T-cell (primary cell): ENCODE data around the gene LVRN. TPM values are rescaled to one million over a fixed set of nuclear protein-coding genes. Genes with fewer than 3 reads are reported as not detected.

ENCODE experiments used
- ATAC-seq, 4 experiments: fragments of 200-7000 bp in 3 of 4; fragments of 150-1000 bp in 1 of 4; cut with Tn5 transposase; replicated peaks in 1 of 4; 1 replicate in 3 of 4; 2 replicates in 1 of 4; pipeline ENCODE4 v1.10.0; 2021; ENCODE audit warnings: moderate library complexity in 3 of 4, mild to moderate bottlenecking in 2 of 4, moderate number of reproducible peaks in 1 of 4
- CTCF ChIA-PET, 2 donors: fragments of 300-600 bp; sonication (Branson Sonifier 250); formaldehyde crosslinking; loops; one replicate each; lab custom pipeline; 2022; ENCODE audit warnings: antibody characterized with exemption in 2 of 2; lab: Charles Lee
- POLR2A ChIA-PET, 2 donors: fragments of 300-600 bp; sonication (Branson Sonifier 250); formaldehyde crosslinking; loops; one replicate each; lab custom pipeline; 2022; ENCODE audit warnings: antibody characterized with exemption in 2 of 2; lab: Charles Lee
- DNase-seq, 35 experiments: peaks; one replicate each; pipeline versions ENCODE4 v3.0.0 to v3.0.0-alpha.2; 2013 to 2023
- H3K27ac ChIP-seq: one replicate; pipeline ENCODE4 v1.5.1; 2013; ENCODE audit warnings: low read length
- H3K27me3 ChIP-seq, 2 experiments: replicated peaks in 1 of 2; 1 replicate in 1 of 2; 2 replicates in 1 of 2; pipeline versions ENCODE4 v1.6.1 to v1.7.0; 2013; ENCODE audit warnings: low read length in 1 of 2, mixed read lengths in 1 of 2; ENCODE audit not compliant: control insufficient read depth in 2 of 2, insufficient read depth in 2 of 2; ENCODE audit errors: extremely low read depth in 1 of 2
- H3K36me3 ChIP-seq, 2 donors: 1 replicate in 1 of 2; 2 replicates in 1 of 2; pipeline versions ENCODE4 v1.6.1 to v1.7.0; 2013; ENCODE audit warnings: low read length in 1 of 2; ENCODE audit not compliant: control insufficient read depth in 2 of 2, insufficient read depth in 1 of 2; ENCODE audit errors: extremely low read depth in 1 of 2
- H3K4me1 ChIP-seq, 2 experiments: 1 replicate in 1 of 2; 2 replicates in 1 of 2; pipeline versions ENCODE4 v1.6.1 to v1.7.0; 2013; ENCODE audit warnings: low read length in 2 of 2, mixed read lengths in 1 of 2; ENCODE audit not compliant: insufficient read depth in 2 of 2, control insufficient read depth in 1 of 2; ENCODE audit errors: extremely low read depth in 1 of 2
- H3K4me3 ChIP-seq, 2 donors: 1 replicate in 1 of 2; 2 replicates in 1 of 2; pipeline versions ENCODE4 v1.5.1 to v1.7.0; 2013; ENCODE audit warnings: mild to moderate bottlenecking in 2 of 2, low read length in 1 of 2, moderate library complexity in 1 of 2; ENCODE audit not compliant: control insufficient read depth in 1 of 2; ENCODE audit errors: extremely low read depth in 1 of 2
- H3K9me3 ChIP-seq: 2 replicates; pipeline ENCODE4 v1.7.0; 2013
- H3K27ac Mint-ChIP-seq, 2 donors: one replicate each; pipeline ENCODE4 v1.8.0; 2020 to 2021; ENCODE audit warnings: mild to moderate bottlenecking in 2 of 2, mixed read lengths in 2 of 2
- H3K27me3 Mint-ChIP-seq, 2 donors: one replicate each; pipeline ENCODE4 v1.8.0; 2021 to 2022; ENCODE audit warnings: mixed read lengths in 2 of 2
- H3K36me3 Mint-ChIP-seq: one replicate; pipeline ENCODE4 v1.8.0; 2021; ENCODE audit warnings: mixed read lengths
- H3K4me1 Mint-ChIP-seq, 3 donors: one replicate each; pipeline ENCODE4 v1.8.0; 2020 to 2022; ENCODE audit warnings: mixed read lengths in 3 of 3, mild to moderate bottlenecking in 1 of 3
- H3K4me3 Mint-ChIP-seq, 3 donors: one replicate each; pipeline ENCODE4 v1.8.0; 2020 to 2022; ENCODE audit warnings: mild to moderate bottlenecking in 3 of 3, mixed read lengths in 3 of 3, moderate library complexity in 3 of 3
- H3K9me3 Mint-ChIP-seq, 3 donors: one replicate each; pipeline ENCODE4 v1.8.0; 2020 to 2022; ENCODE audit warnings: mixed read lengths in 3 of 3
- WGBS: methylation state at CpG from one replicate; pipeline ENCODE4 v1.1.5; 2013; ENCODE audit warnings: missing lambda C conversion rate; ENCODE audit not compliant: insufficient coverage; 5-methylcytosine and 5-hydroxymethylcytosine counted together
- total RNA-seq, 35 experiments: library from RNA in 6 of 35; stranded (reverse) in 6 of 35; fragments of 120-200 nt in 1 of 35; gene quantifications; one replicate each; pipeline versions ENCODE4 v1.2.1 to v1.2.4 and lab custom pipeline; 2013 to 2026

LVRN gene
- total RNA-seq, 5 donors from 2014 or later (not counting 1 experiment from before 2014, with no cell fraction given), result 0.12 to 0.28 TPM; not detected in 3

DNA sequence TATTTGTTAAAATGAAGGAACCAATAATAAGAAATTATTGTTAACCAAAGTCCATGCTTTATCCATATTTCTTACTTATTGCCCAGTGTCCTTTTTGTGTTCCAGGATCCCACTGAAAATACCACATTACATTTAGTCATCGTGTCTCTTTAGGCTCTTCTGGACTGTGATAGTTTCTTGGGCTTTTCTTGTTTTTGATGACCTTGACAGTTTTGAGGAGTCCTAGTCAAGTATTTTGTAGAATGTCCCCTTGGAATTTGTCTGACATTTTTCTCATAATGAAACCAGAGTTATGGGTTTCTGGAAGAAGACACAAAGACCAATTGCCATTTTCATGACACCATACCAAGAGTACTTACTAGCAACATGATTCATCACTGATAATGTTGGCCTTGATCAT lies 108.9 kb downstream of the LVRN start:
- no peak overlapping the region for H3K27ac ChIP-seq
- WGBS, result no CpG with 5 or more reads among the region's 1 CpG

DNA sequence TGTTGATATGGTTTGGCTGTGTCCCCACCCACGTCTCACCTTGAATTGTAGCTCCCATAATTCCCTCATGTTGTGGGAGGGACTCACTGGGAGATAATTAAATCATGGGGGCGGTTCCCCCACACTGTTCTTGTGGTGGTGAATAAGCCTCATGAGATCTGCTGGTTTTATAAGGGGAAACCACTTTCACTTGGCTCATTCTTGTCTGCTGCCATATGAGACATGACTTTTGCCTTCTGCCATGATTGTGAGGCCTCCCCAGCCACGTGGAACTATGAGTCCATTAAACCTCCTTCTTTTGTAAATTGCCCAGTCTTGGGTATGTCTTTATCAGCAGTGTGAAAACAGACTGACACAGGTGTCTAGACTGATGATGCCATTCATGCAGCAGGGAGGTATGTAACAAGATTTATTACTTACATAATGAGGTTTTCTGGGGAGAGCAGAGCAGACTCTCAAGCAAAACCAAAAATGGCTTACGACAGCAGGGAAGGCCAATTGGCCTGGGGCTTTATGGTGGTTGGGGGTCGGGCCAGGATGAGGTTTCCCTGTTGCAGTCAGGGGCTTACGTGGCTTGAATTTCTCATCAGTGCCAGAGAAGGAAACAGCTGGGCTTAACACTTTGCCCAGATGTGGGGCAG lies 113.0 kb downstream of the LVRN start:
- Mint-ChIP-seq H3K4me3 (no peak overlapping the region), H3K4me1 (peaks cover 0 to 10% (median 0%) of the 10 kb centered on the region in 3 donors), H3K27ac (no peak overlapping the region), H3K36me3 (peaks cover 8% of the 10 kb centered on the region), H3K9me3 (no peaks in the 10 kb centered on the region), H3K27me3 (peaks cover 13% of the 10 kb centered on the region in 2 donors)
- ChIA-PET CTCF (no interaction called here), POLR2A (no interaction called here)
- ATAC-seq, result no peak
- 14% methylated on average over 2 of the region's 6 CpGs for WGBS
- H3K27ac ChIP-seq, result no peak overlapping the region
- H3K4me3 ChIP-seq, result no peak overlapping the region
- peaks cover 0 to 2% of the 10 kb centered on the region in 2 donors for H3K36me3 ChIP-seq
- peak in 1 of 35 experiments; percentile 12 for DNase-seq
- H3K4me1 ChIP-seq, result no peaks in the 10 kb centered on the region
- peaks cover 0 to 3% of the 10 kb centered on the region in 2 experiments for H3K27me3 ChIP-seq
- no peaks in the 10 kb centered on the region for H3K9me3 ChIP-seq

More for the DNA sequence above, 108.9 kb downstream of the LVRN start:
- ChIA-PET POLR2A (no interaction called here), CTCF (no interaction called here)
- DNase-seq (no peak), ATAC-seq (no peak)
- Mint-ChIP-seq H3K4me1 (peaks cover 0 to 4% (median 0%) of the 10 kb centered on the region in 3 donors), H3K36me3 (no peaks in the 10 kb centered on the region), H3K9me3 (no peaks in the 10 kb centered on the region), H3K27me3 (peaks cover 22 to 25% of the 10 kb centered on the region in 2 donors), H3K4me3 (no peak overlapping the region), H3K27ac (no peak overlapping the region)
- Histone ChIP-seq H3K4me3 (no peak overlapping the region), H3K9me3 (no peaks in the 10 kb centered on the region), H3K36me3 (no peaks in the 10 kb centered on the region), H3K4me1 (no peaks in the 10 kb centered on the region), H3K27me3 (peaks cover 0 to 3% of the 10 kb centered on the region in 2 experiments)

DNA sequence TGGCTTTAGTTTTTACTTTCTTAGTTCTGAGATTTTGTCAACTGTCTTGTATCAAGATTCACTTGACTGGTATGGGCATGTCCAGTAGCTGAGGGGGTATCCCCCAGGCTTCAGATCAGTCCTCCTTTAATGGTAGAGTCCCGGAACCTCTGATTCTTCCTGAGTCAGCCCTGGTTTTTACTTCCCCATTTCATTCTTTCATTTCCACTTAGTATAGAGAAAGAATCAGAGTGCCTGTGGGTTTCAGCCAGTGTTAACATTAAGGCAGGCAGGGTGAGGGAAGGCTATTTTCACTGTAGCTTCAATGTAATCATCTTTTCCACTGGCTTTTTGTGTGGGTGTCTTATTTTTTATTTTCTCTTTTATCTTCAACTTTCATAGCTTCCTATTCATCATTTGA lies 114.2 kb downstream of the LVRN start:
- CTCF ChIA-PET, result interaction anchor here (0.6 to 1.1 kb wide), 3 partner anchors 9 to 767 kb away, joined by 3 to 6 read pairs (median 3); partner anchors contain the start of gene COMMD10 (in 1 of the 2)
- Mint-ChIP-seq H3K27me3 (peaks cover 13% of the 10 kb centered on the region in 2 donors), H3K9me3 (no peaks in the 10 kb centered on the region), H3K27ac (no peak overlapping the region), H3K36me3 (peaks cover 8% of the 10 kb centered on the region), H3K4me3 (no peak overlapping the region), H3K4me1 (peaks cover 0 to 10% (median 5%) of the 10 kb centered on the region in 3 donors)
- Histone ChIP-seq H3K36me3 (peaks cover 0 to 3% of the 10 kb centered on the region in 2 donors), H3K4me3 (no peak overlapping the region), H3K9me3 (no peaks in the 10 kb centered on the region), H3K4me1 (no peaks in the 10 kb centered on the region), H3K27me3 (peaks cover 0 to 3% of the 10 kb centered on the region in 2 experiments), H3K27ac (no peak overlapping the region)
- no CpG with 5 or more reads among the region's 1 CpG for WGBS
- no peak for DNase-seq
- POLR2A ChIA-PET, result interaction anchor here in 1 of 2 donors (0.9 kb wide), 1 partner anchor 8 kb away, joined by 3 read pairs; the partner anchor contains the start of gene COMMD10
- no peak for ATAC-seq

Other genes starting within 250 kb of the LVRN start
- under 1 TPM in 2 of 5 donors, not detected in 3; 0.23 to 0.82 TPM for gene CDO1, start 145.8 kb upstream of the LVRN start, total RNA-seq
- gene ATG12, start 120.9 kb upstream of the LVRN start, total RNA-seq, result 10 to 100 TPM; 55.2 to 61.4 (median 58.9) TPM
- 10 to 100 TPM; 36.4 to 44.2 (median 39.2) TPM for gene AP3S1, start 120.5 kb upstream of the LVRN start, total RNA-seq
- gene ARL14EPL, start 70.0 kb downstream of the LVRN start, total RNA-seq, result not detected
- 10 to 100 TPM; 25.7 to 36.9 (median 26.1) TPM for gene COMMD10, start 122.5 kb downstream of the LVRN start, total RNA-seq